ENCODE measurements around the gene FMO3. TPM values are rescaled to one million over a fixed set of nuclear protein-coding genes. Genes with fewer than 3 reads are reported as not detected.

Gene FMO3
- total RNA-seq, 1 experiment from 2014 or later = not detected

DNA sequence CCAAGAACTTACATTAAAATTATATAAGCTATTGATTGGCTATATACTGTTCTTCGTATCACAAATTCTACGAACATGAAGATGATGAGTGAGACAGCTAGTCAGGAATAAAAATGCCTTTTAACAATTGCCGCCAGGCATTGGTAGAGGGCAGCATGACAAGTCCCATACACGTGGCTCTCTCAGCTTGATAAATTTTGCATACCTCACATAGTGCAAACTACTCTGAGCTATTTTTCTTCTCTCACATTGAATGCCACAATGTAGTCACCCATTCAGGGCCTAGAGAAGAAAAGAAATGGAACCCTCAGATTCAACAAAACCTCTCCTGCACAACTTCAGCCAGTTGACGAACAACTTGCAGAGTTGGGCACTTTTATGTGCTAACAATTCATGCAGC is 67.4 kb downstream of the FMO3 start:
- Mint-ChIP-seq H3K36me3 (ENCODE audit: insufficient read depth, unreplicated experiment) (no peaks in the 10 kb centered on the region), H3K4me1 (ENCODE audit: low read depth, unreplicated experiment) (peaks cover 29% of the 10 kb centered on the region), H3K9me3 (ENCODE audit: unreplicated experiment) (peaks cover 10% of the 10 kb centered on the region), H3K4me3 (ENCODE audit: unreplicated experiment) (no peak overlapping the region), H3K27ac (ENCODE audit: unreplicated experiment) (no peak overlapping the region), H3K27me3 (ENCODE audit: insufficient read depth, unreplicated experiment) (no peaks in the 10 kb centered on the region)
- intact Hi-C loops (cut with micrococcal nuclease; ENCODE audit: unreplicated experiment) = no loop called here
- ChIA-PET POLR2A (no interaction called here), CTCF (interaction anchor here (0.6 kb wide), 1 partner anchor 14 kb away, joined by 3 read pairs; no protein-coding TSS in a partner anchor)
- DNase-seq = no peak
- H3K4me3 ChIP-seq (ENCODE audit: low read depth, low read length) = no peak overlapping the region
- no peaks in the 10 kb centered on the region for H3K36me3 ChIP-seq (ENCODE audit: control insufficient read depth, insufficient read depth, low read length)
- no peaks in the 10 kb centered on the region for H3K9me3 ChIP-seq
- peaks cover 35% of the 10 kb centered on the region for H3K4me1 ChIP-seq
- no TSS peak for BruUV-seq (replicated peaks)
- H3K27me3 ChIP-seq (replicated peaks; ENCODE audit: control insufficient read depth, insufficient read depth, low read length) = no peaks in the 10 kb centered on the region
- TF ChIP-seq, protein P1, sequence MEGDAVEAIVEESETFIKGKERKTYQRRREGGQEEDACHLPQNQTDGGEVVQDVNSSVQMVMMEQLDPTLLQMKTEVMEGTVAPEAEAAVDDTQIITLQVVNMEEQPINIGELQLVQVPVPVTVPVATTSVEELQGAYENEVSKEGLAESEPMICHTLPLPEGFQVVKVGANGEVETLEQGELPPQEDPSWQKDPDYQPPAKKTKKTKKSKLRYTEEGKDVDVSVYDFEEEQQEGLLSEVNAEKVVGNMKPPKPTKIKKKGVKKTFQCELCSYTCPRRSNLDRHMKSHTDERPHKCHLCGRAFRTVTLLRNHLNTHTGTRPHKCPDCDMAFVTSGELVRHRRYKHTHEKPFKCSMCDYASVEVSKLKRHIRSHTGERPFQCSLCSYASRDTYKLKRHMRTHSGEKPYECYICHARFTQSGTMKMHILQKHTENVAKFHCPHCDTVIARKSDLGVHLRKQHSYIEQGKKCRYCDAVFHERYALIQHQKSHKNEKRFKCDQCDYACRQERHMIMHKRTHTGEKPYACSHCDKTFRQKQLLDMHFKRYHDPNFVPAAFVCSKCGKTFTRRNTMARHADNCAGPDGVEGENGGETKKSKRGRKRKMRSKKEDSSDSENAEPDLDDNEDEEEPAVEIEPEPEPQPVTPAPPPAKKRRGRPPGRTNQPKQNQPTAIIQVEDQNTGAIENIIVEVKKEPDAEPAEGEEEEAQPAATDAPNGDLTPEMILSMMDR (IDR thresholded peaks at IDR 0.05; ENCODE audit: insufficient read depth in 1 of 2, low read depth in 1 of 2, low read length in 1 of 2, severe bottlenecking in 1 of 2, unreplicated experiment in 1 of 2) = no peak

DNA sequence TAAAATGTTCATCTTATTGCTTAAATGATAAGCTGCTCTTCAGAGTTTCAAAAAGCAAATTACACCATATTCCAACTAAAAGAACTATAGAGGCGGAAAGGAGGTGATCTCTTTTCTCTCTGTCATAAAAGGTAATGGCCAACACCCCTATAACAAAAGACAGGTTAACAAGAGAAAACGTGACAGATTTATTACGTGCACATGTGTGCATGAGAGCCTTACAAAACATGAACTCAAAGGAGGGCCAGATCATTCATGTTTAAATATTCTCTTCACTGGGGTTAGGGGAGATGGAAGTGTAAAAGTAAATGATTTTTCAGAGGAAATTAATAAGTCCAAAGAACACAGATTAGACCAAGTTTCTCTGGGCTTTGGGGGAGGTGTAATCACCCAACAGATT is 67.8 kb downstream of the FMO3 start:
- Mint-ChIP-seq H3K36me3 (ENCODE audit: insufficient read depth, unreplicated experiment) (no peaks in the 10 kb centered on the region), H3K9me3 (ENCODE audit: unreplicated experiment) (peaks cover 10% of the 10 kb centered on the region), H3K4me3 (ENCODE audit: unreplicated experiment) (no peak overlapping the region), H3K27ac (ENCODE audit: unreplicated experiment) (no peak overlapping the region), H3K27me3 (ENCODE audit: insufficient read depth, unreplicated experiment) (no peaks in the 10 kb centered on the region), H3K4me1 (ENCODE audit: low read depth, unreplicated experiment) (peaks cover 29% of the 10 kb centered on the region)
- no peak overlapping the region for H3K4me3 ChIP-seq (ENCODE audit: low read depth, low read length)
- H3K9me3 ChIP-seq = no peaks in the 10 kb centered on the region
- H3K4me1 ChIP-seq = peaks cover 35% of the 10 kb centered on the region
- TF ChIP-seq, protein P1 (IDR thresholded peaks at IDR 0.05; ENCODE audit: insufficient read depth in 1 of 2, low read depth in 1 of 2, low read length in 1 of 2, severe bottlenecking in 1 of 2, unreplicated experiment in 1 of 2) = no peak
- no peaks in the 10 kb centered on the region for H3K36me3 ChIP-seq (ENCODE audit: control insufficient read depth, insufficient read depth, low read length)
- no peaks in the 10 kb centered on the region for H3K27me3 ChIP-seq (replicated peaks; ENCODE audit: control insufficient read depth, insufficient read depth, low read length)
- ChIA-PET POLR2A (no interaction called here), CTCF (interaction anchor here (0.6 kb wide), 1 partner anchor 14 kb away, joined by 3 read pairs; no protein-coding TSS in a partner anchor)
- BruUV-seq (replicated peaks) = no TSS peak
- no peak for DNase-seq
- intact Hi-C loops (cut with micrococcal nuclease; ENCODE audit: unreplicated experiment) = no loop called here

DNA sequence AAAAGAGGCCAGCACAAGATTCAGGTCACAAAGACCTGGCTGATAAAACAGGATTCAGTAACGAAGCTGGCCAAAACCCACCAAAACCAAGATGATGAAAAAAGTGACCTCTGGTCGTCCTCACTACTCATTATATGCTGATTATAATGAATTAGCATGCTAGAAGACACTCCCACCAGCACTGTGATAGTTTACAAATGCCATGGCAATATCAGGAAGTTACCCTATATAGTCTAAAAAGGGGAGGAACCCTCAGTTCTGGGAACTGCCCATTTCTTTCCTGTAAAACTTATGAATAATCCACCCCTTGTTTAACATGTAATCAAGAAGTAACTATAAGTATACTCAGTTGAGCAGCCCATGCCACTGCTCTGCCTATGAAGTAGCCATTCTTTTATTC is 68.4 kb downstream of the FMO3 start:
- Mint-ChIP-seq H3K27me3 (ENCODE audit: insufficient read depth, unreplicated experiment) (no peaks in the 10 kb centered on the region), H3K4me1 (ENCODE audit: low read depth, unreplicated experiment) (peaks cover 29% of the 10 kb centered on the region), H3K27ac (ENCODE audit: unreplicated experiment) (no peak overlapping the region), H3K4me3 (ENCODE audit: unreplicated experiment) (no peak overlapping the region), H3K36me3 (ENCODE audit: insufficient read depth, unreplicated experiment) (no peaks in the 10 kb centered on the region), H3K9me3 (ENCODE audit: unreplicated experiment) (peaks cover 10% of the 10 kb centered on the region)
- intact Hi-C loops (cut with micrococcal nuclease; ENCODE audit: unreplicated experiment) = no loop called here
- BruUV-seq (replicated peaks) = no TSS peak
- ChIA-PET CTCF (no interaction called here), POLR2A (no interaction called here)
- Histone ChIP-seq H3K4me1 (peaks cover 35% of the 10 kb centered on the region), H3K36me3 (ENCODE audit: control insufficient read depth, insufficient read depth, low read length) (no peaks in the 10 kb centered on the region), H3K4me3 (ENCODE audit: low read depth, low read length) (no peak overlapping the region), H3K9me3 (no peaks in the 10 kb centered on the region), H3K27me3 (replicated peaks; ENCODE audit: control insufficient read depth, insufficient read depth, low read length) (no peaks in the 10 kb centered on the region)
- TF ChIP-seq, protein P1 (IDR thresholded peaks at IDR 0.05; ENCODE audit: insufficient read depth in 1 of 2, low read depth in 1 of 2, low read length in 1 of 2, severe bottlenecking in 1 of 2, unreplicated experiment in 1 of 2) = no peak
- DNase-seq = no peak
